ENCODE data around the gene MXI1. TPM values are rescaled to one million over a fixed set of nuclear protein-coding genes. Genes with fewer than 3 reads are reported as not detected.

MXI1 gene
- total and polyA plus RNA-seq, 9 donors: 17.1 to 25.2 (median 20.5) TPM

- 100% methylated on average over 1 of the region's 4 CpGs for WGBS (ENCODE audit: insufficient coverage)
These were observed 13.8 kb downstream of the MXI1 start for GRCh38 chr10:110221044-110221720.

GRCh38 chr10:110221721-110222261 is 14.4 kb downstream of the MXI1 start:
- Histone ChIP-seq H3K4me1 (ENCODE audit: control insufficient read depth, insufficient read depth, low read length) (peaks cover 22% of the 10 kb centered on the region), H3K27me3 (ENCODE audit: control insufficient read depth, insufficient read depth, low read length) (no peaks in the 10 kb centered on the region), H3K27ac (ENCODE audit: low read length) (peak overlapping the region; percentile 81), H3K4me3 (ENCODE audit: low read length) (peak overlapping the region; percentile 41), H3K36me3 (ENCODE audit: control insufficient read depth, insufficient read depth, low read length) (no peaks in the 10 kb centered on the region), H3K9me3 (replicated peaks; ENCODE audit: control insufficient read depth, low read depth, low read length) (no peaks in the 10 kb centered on the region)
- WGBS (ENCODE audit: insufficient coverage): 6% methylated on average over 10 of the region's 20 CpGs
- peak; percentile 96 for DNase-seq

More at GRCh38 chr10:110221044-110221720, 13.8 kb downstream of the MXI1 start:
- no peaks in the 10 kb centered on the region for H3K9me3 ChIP-seq (replicated peaks; ENCODE audit: control insufficient read depth, low read depth, low read length)
- peaks cover 22% of the 10 kb centered on the region for H3K4me1 ChIP-seq (ENCODE audit: control insufficient read depth, insufficient read depth, low read length)
- no peak for DNase-seq
- H3K27ac ChIP-seq (ENCODE audit: low read length): peak overlapping the region; percentile 81
- peak overlapping the region; percentile 41 for H3K4me3 ChIP-seq (ENCODE audit: low read length)
- no peaks in the 10 kb centered on the region for H3K36me3 ChIP-seq (ENCODE audit: control insufficient read depth, insufficient read depth, low read length)
- no peaks in the 10 kb centered on the region for H3K27me3 ChIP-seq (ENCODE audit: control insufficient read depth, insufficient read depth, low read length)

GRCh38 chr10:110222641-110223297 is 15.4 kb downstream of the MXI1 start:
- WGBS (ENCODE audit: insufficient coverage): 78% methylated on average over 3 of the region's 4 CpGs
- H3K36me3 ChIP-seq (ENCODE audit: control insufficient read depth, insufficient read depth, low read length): no peaks in the 10 kb centered on the region
- no peaks in the 10 kb centered on the region for H3K27me3 ChIP-seq (ENCODE audit: control insufficient read depth, insufficient read depth, low read length)
- peaks cover 24% of the 10 kb centered on the region for H3K4me1 ChIP-seq (ENCODE audit: control insufficient read depth, insufficient read depth, low read length)
- H3K27ac ChIP-seq (ENCODE audit: low read length): peak overlapping the region; percentile 44
- H3K9me3 ChIP-seq (replicated peaks; ENCODE audit: control insufficient read depth, low read depth, low read length): no peaks in the 10 kb centered on the region
- H3K4me3 ChIP-seq (ENCODE audit: low read length): no peak overlapping the region
- no peak for DNase-seq

GRCh38 chr10:110223298-110223925 is 16.0 kb downstream of the MXI1 start:
- Histone ChIP-seq H3K4me1 (ENCODE audit: control insufficient read depth, insufficient read depth, low read length) (peaks cover 24% of the 10 kb centered on the region), H3K27ac (ENCODE audit: low read length) (no peak overlapping the region), H3K36me3 (ENCODE audit: control insufficient read depth, insufficient read depth, low read length) (peaks cover 4% of the 10 kb centered on the region), H3K27me3 (ENCODE audit: control insufficient read depth, insufficient read depth, low read length) (no peaks in the 10 kb centered on the region), H3K9me3 (replicated peaks; ENCODE audit: control insufficient read depth, low read depth, low read length) (no peaks in the 10 kb centered on the region), H3K4me3 (ENCODE audit: low read length) (no peak overlapping the region)
- 95% methylated on average over 6 of the region's 13 CpGs for WGBS (ENCODE audit: insufficient coverage)
- DNase-seq: no peak

GRCh38 chr10:110224992-110225391 is 17.6 kb downstream of the MXI1 start:
- DNase-seq: no peak
- WGBS (ENCODE audit: insufficient coverage): no CpG with 5 or more reads among the region's 9 CpGs
- Histone ChIP-seq H3K36me3 (ENCODE audit: control insufficient read depth, insufficient read depth, low read length) (peaks cover 9% of the 10 kb centered on the region), H3K4me1 (ENCODE audit: control insufficient read depth, insufficient read depth, low read length) (peaks cover 24% of the 10 kb centered on the region), H3K27ac (ENCODE audit: low read length) (peak overlapping the region; percentile 88), H3K27me3 (ENCODE audit: control insufficient read depth, insufficient read depth, low read length) (no peaks in the 10 kb centered on the region), H3K9me3 (replicated peaks; ENCODE audit: control insufficient read depth, low read depth, low read length) (no peaks in the 10 kb centered on the region), H3K4me3 (ENCODE audit: low read length) (peak overlapping the region; percentile 71)

GRCh38 chr10:110225441-110225755 is 18.0 kb downstream of the MXI1 start:
- peak overlapping the region; percentile 71 for H3K4me3 ChIP-seq (ENCODE audit: low read length)
- H3K27me3 ChIP-seq (ENCODE audit: control insufficient read depth, insufficient read depth, low read length): no peaks in the 10 kb centered on the region
- peaks cover 9% of the 10 kb centered on the region for H3K36me3 ChIP-seq (ENCODE audit: control insufficient read depth, insufficient read depth, low read length)
- no CpG with 5 or more reads among the region's 8 CpGs for WGBS (ENCODE audit: insufficient coverage)
- peak overlapping the region; percentile 88 for H3K27ac ChIP-seq (ENCODE audit: low read length)
- H3K4me1 ChIP-seq (ENCODE audit: control insufficient read depth, insufficient read depth, low read length): peaks cover 24% of the 10 kb centered on the region
- no peak for DNase-seq
- H3K9me3 ChIP-seq (replicated peaks; ENCODE audit: control insufficient read depth, low read depth, low read length): no peaks in the 10 kb centered on the region

- no peaks in the 10 kb centered on the region for H3K27me3 ChIP-seq (ENCODE audit: control insufficient read depth, insufficient read depth, low read length)
- DNase-seq: peak; percentile 97
- H3K4me3 ChIP-seq (ENCODE audit: low read length): peak overlapping the region; percentile 71
- no peaks in the 10 kb centered on the region for H3K9me3 ChIP-seq (replicated peaks; ENCODE audit: control insufficient read depth, low read depth, low read length)
- H3K4me1 ChIP-seq (ENCODE audit: control insufficient read depth, insufficient read depth, low read length): peaks cover 24% of the 10 kb centered on the region
- H3K36me3 ChIP-seq (ENCODE audit: control insufficient read depth, insufficient read depth, low read length): peaks cover 9% of the 10 kb centered on the region
- peak overlapping the region; percentile 94 for H3K27ac ChIP-seq (ENCODE audit: low read length)
- under 1% methylated on average over 98 of the region's 103 CpGs for WGBS (ENCODE audit: insufficient coverage)
These were observed 18.5 kb downstream of the MXI1 start for GRCh38 chr10:110225756-110226542.

- Histone ChIP-seq H3K9me3 (replicated peaks; ENCODE audit: control insufficient read depth, low read depth, low read length) (no peaks in the 10 kb centered on the region), H3K36me3 (ENCODE audit: control insufficient read depth, insufficient read depth, low read length) (peaks cover 10% of the 10 kb centered on the region), H3K4me3 (ENCODE audit: low read length) (peak overlapping the region; percentile 71), H3K4me1 (ENCODE audit: control insufficient read depth, insufficient read depth, low read length) (peaks cover 19% of the 10 kb centered on the region), H3K27me3 (ENCODE audit: control insufficient read depth, insufficient read depth, low read length) (no peaks in the 10 kb centered on the region), H3K27ac (ENCODE audit: low read length) (peak overlapping the region; percentile 94)
- WGBS (ENCODE audit: insufficient coverage): 5% methylated on average over 17 of the region's 36 CpGs
- DNase-seq: peak; percentile 97
These were observed 19.1 kb downstream of the MXI1 start for GRCh38 chr10:110226543-110226925.

GRCh38 chr10:110226926-110227641 is 19.7 kb downstream of the MXI1 start:
- 2% methylated on average over 39 of the region's 71 CpGs for WGBS (ENCODE audit: insufficient coverage)
- no peaks in the 10 kb centered on the region for H3K27me3 ChIP-seq (ENCODE audit: control insufficient read depth, insufficient read depth, low read length)
- DNase-seq: peak; percentile 79
- peaks cover 14% of the 10 kb centered on the region for H3K4me1 ChIP-seq (ENCODE audit: control insufficient read depth, insufficient read depth, low read length)
- peaks cover 12% of the 10 kb centered on the region for H3K36me3 ChIP-seq (ENCODE audit: control insufficient read depth, insufficient read depth, low read length)
- H3K9me3 ChIP-seq (replicated peaks; ENCODE audit: control insufficient read depth, low read depth, low read length): no peaks in the 10 kb centered on the region
- peak overlapping the region; percentile 94 for H3K27ac ChIP-seq (ENCODE audit: low read length)
- H3K4me3 ChIP-seq (ENCODE audit: low read length): peak overlapping the region; percentile 71
